Muscle of arm (tissue), 12 donors: ENCODE measurements around the gene EIF5A2. TPM values are rescaled to one million over a fixed set of nuclear protein-coding genes. Genes with fewer than 3 reads are reported as not detected.
"Not testable (repeated sequence)": the region's sequence is repeated elsewhere in the genome, so short reads cannot be mapped to it uniquely, and the experiment has no call there.

ENCODE experiments used
- DNase-seq: peaks from one replicate; pipeline ENCODE4 v3.0.0-alpha.2; 2013
- polyA plus RNA-seq, 12 donors: library from polyadenylated mRNA; unstranded; fragments of 120-200 nt; gene quantifications; one replicate each; pipeline ENCODE4 v1.2.1, GENCODE V29; 2013; ENCODE audit not compliant: insufficient read length in 12 of 12

Gene EIF5A2
- polyA plus RNA-seq, 12 donors, result 3.0 to 7.3 (median 4.9) TPM; not detected in 1

DNA sequence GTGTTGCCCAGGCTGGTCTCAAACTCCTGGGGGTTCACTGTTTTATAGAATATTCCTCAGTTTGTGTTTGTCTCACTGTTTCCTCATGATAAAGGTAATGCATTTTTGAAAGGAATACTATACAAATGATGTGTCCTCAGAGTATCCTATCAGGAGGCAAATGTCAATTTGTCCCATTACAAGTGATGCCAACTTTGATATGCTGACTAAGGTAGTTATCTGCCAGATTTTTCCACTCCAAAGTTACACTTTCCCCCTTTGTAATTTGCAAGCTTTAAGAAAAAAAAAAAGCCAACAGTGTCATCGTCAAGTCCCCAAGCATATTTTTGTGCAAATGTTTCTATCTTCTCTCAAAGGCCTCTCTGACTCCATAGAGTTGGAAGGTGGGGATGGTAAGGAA lies 9.0 kb downstream of the EIF5A2 start:
- no peak for DNase-seq

DNA sequence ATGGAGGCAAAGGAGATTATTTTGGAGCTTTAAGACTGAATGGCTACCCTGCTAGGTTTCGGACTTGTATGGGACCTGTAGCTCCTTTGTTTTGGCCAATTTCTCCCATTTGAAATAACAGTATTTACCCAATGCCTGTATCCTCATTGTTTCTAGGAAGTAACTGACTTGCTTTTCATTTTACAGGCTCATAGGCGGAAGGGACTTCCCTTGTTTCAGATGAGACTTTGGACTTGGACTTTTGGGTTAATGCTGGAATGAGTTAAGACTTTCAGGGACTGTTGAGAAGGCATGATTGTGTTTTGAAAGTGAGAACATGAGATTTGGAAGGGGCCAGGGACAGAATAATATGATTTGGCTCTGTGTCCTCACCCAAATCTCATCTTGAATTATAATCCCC lies 10.5 kb downstream of the EIF5A2 start:
- no peak for DNase-seq

DNA sequence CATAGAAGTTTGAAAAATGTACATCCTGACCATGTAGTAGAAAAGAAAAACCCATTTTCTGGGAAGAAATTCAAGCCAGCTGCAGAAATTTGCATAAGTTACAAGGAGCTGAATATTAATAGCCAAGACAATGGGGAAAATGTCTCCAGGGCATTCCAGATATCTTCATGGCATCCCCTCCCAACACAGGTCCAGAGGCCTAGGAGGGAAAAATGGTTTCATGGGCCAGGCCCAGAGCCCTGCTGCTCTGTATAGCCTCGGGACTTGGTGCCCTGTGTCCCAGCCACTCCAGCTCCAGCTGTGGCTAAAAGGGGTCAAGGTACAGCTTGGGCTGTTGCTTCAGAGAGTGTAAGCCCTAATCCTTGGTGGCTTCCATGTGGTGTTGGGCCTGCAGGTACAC lies 11.2 kb downstream of the EIF5A2 start:
- DNase-seq, result not testable (repeated sequence)

DNA sequence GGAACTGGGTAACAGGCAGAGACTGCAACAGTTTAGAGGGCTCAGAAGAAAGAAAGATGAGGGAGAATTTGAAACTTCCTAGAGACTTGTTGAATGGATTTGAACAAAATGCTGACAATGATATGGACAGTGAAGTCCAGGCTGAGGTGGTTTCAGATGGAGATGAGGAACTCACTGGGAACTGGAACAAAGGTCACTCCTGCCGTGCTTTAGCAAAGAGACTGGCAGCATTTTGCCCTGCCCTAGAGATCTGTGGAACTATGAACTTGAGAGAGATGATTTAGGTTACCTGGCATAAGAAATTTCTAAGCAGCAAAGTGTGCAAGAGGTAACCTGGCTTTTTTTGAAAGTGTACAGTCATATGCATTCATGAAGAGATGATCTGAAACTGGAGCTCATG lies 11.7 kb downstream of the EIF5A2 start:
- no peak for DNase-seq

DNA sequence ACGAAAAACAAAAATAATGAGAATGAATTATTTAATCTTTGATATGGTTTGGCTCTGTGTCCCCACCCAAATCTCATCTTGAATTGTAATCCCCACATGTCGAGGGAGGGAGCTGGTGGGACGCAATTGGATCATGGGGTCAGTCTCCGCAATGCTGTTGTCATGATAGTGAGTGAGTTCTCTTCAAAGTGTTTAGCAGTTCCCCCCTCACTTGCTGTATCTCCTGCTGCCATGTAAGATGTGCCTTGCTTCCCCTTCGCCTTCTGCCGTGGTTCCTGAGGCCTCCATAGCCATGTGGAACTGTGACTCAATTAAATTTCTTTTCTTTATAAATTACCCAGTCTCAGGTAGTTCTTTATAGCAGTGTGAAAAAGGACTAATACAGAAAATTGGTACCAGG lies 12.1 kb downstream of the EIF5A2 start:
- DNase-seq, result not testable (repeated sequence)

DNA sequence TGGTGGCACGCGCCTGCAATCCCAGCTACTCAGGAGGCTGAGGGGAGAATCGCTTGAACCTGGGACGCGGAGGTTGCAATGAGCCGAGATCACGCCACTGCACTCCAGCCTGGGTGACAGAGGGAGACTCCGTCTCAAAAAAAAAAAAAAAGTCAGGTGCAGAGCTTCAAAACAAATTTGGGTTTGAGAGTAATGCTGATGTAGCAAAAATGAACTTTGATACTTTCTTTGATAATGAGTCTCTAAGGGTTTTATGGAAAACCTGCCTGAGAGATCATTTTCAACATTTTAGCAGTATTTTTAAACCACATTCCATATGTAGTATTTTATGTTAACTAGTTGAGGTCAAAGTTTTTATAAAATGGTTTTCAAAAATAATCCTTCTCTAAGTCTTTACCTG lies 14.5 kb downstream of the EIF5A2 start:
- DNase-seq, result no peak

DNA sequence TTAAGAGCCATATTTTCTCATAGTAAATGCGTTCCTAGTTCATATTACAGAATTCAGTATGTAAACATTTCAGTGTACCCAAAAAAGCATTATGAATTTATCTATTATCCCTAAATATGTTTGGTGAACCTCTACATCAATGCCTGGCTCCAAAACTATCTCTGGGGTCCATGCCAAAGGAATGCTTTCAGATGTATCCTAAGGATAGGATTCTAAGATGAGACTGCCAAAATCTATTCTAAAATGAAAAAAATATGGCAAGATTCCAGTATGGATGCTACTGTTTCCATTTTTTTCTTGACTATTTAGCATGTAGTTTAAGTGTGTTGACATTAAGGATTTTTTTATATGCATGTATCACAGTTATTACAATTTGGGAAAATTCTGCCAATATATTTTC lies 18.8 kb downstream of the EIF5A2 start:
- peak; percentile 36 for DNase-seq

DNA sequence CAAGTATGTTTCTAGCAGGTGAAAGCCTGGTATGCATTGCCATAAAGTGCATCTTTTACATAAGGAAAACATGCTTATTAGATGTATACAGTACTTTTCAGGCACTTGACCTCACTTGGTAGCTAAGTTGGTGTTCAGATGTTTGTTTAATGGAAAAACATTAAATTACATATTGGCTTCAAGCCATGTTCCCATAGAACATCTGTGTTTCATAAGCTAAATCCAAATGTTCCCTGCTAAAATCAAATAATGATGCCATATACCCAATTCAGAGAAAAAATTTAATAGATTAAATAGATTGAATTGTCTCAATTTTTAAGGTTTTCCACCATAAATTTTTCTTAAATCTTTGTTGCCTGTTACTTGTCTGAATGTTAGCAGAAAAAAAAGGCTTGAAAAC lies 19.3 kb downstream of the EIF5A2 start:
- peak; percentile 12 for DNase-seq

DNA sequence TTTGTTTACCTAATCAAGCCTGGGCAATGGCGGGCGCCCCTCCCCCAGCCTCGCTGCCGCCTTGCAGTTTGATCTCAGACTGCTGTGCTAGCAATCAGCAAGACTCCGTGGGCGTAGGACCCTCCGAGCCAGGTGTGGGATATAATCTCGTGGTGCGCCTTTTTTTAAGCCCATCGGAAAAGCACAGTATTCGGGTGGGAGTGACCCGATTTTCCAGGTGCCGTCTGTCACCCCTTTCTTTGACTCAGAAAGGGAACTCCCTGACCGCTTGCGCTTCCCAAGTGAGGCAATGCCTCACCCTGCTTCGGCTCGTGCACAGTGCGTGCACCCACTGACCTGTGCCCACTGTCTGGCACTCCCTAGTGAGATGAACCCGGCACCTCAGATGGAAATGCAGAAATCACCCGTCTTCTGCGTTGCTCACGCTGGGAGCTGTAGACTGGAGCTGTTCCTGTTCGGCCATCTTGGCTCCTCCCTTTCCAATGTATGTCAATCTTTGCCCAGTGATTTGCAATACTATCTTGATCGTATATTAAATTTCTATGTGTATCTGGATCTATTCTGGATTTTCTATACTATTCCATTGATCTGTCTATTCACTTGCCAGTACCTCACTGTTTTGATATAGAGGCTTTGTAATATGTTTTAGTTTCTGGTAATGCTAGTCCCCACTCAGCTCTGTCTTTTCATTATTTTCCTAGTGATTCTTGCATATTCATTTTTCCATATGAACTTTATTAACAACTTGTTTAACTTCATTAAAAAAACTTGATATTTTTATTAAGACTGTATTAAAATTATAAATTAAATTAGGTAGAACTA lies 24.1 kb downstream of the EIF5A2 start:
- not testable (repeated sequence) for DNase-seq

DNA sequence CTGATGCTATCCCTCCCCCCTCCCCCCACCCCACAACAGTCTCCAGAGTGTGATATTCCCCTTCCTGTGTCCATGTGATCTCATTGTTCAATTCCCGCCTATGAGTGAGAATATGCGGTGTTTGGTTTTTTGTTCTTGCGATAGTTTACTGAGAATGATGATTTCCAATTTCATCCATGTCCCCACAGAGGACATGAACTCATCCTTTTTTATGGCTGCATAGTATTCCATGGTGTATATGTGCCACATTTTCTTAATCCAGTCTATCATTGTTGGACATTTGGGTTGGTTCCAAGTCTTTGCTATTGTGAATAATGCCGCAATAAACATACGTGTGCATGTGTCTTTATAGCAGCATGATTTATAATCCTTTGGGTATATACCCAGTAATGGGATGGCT lies 29.7 kb downstream of the EIF5A2 start:
- not testable (repeated sequence) for DNase-seq

DNA sequence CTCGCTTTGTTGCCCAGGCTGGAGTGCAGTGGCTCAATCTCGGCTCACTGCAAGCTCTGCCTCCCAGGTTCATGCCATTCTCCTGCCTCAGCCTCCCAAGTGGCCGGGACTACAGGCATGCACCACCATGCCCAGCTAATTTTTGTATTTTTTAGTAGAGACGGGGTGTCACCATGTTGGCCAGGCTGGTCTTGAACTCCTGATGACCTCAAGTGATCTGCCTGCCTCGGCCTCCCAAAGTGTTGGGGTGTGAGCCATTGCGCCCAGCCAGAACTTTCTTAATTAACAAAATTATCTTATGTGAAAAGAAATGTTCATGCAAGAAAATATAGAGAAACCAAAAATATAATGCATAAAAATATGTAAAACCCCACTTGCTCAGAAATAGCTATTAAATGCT lies 31.1 kb downstream of the EIF5A2 start:
- DNase-seq, result not testable (repeated sequence)

DNA sequence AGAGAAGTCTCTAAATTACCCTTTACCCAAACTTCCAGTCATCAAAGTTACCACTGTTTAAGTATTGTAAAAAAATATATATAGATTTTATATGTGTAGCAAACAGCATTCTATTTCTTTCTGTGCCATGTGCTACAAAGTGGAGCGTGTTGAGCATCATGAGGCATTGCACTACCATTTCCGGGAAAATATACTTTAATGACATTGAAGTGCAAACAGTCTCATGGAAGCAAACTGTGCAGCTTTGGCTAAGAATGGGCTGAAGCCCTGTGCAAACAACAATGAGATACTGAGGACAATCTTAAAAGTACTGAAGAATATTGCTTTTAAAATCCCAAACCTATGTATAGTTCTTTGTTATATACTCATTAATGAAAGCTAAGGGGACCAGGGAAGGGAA lies 31.9 kb downstream of the EIF5A2 start:
- DNase-seq, result no peak

DNA sequence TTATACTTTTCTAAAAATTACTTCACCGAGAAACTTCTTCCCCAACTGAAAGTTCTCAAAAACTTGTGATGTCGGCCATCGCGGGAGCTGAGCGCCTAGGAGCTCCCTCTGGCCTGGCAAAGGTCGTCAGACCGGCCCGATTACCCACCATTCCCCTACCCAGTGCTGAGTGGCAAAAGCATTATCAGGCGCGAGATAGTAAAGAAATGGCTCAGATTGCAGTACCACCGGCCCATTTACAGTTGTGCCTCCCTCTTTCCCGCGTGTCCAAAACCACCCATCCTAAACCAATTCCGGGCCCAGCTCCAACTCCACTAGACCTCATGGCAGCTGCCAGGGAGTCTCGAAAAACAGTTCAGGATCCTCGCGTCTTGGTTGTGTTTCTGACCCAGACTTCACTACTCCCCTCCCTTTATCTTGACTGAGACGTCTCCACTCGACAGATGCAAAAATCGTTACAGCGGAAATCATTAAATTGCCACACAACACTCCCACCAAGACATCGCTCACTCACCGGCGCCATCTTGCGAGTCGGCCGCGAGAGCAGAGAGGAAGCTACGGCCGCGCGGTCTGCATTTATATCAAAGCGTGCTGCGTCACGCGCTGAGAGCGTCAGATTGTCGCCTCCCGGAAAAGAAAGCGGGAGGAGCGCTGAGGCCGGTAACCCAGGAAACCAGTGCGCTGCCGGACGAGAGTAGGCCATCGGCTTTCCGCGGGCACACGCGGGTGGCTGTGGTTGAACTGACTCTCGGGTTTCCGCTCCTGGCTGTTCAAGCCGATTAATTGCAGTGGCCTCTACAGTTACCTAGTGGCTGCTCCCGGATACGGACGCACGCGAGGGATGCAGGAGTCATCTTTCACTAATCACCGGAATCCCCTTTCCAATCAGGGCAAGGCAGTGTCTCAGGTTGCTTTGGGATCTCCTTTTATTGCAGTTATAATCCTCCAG lies 38.5 kb downstream of the EIF5A2 start, which contains the start of gene RPL22L1:
TSS of gene RPL22L1 (minus strand) at position 551 of the 949 bp plus-strand sequence. CDS start at position 523, 28 bp downstream.
- peak; percentile 98 for DNase-seq

DNA sequence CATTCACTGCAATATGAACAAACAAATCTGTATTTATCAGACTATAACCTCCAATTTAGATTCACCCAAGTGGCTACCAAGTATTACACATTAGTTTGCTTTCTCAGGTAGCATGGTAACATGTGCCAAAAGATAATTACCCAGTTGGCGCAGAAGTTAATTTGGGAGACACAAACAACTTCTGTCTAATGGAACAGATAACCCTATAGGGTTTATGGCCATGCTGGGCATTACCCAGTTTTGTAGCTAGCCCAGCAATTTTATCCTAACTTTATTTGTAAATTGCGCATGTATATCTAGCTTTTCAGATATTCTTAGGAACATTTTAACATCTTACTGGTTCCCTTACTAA lies 39.2 kb downstream of the EIF5A2 start:
- no peak for DNase-seq

DNA sequence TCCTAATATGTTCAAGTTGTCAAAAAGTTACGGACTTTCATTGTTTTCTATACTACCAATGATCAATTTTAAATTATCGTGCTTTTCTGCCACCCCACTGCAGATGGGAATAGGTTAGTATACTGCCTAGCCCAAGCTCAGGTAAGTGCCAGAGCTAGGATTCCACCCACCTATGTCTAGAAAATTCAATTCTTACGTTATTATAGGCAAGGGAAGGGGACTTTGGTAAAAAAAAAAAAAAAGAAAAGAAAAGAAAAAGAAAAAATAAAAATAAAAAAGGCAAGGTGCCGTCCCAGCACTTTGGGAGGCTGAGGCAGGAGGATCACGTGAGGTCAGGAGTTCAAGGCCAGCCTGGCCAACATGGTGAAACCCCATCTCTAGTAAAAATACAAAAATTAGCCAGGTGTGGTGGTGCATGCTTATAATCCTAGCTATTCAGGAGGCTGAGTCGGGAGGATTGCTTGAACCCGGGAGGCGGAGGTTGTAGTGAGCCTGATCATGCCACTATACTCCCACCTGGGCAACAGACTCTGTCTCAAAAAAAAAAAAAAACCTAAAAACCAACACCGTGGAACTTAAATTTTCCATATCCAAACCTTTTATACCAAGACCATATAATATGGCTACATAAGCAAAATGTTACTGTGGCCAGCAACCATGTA lies 39.7 kb downstream of the EIF5A2 start:
- no peak for DNase-seq

DNA sequence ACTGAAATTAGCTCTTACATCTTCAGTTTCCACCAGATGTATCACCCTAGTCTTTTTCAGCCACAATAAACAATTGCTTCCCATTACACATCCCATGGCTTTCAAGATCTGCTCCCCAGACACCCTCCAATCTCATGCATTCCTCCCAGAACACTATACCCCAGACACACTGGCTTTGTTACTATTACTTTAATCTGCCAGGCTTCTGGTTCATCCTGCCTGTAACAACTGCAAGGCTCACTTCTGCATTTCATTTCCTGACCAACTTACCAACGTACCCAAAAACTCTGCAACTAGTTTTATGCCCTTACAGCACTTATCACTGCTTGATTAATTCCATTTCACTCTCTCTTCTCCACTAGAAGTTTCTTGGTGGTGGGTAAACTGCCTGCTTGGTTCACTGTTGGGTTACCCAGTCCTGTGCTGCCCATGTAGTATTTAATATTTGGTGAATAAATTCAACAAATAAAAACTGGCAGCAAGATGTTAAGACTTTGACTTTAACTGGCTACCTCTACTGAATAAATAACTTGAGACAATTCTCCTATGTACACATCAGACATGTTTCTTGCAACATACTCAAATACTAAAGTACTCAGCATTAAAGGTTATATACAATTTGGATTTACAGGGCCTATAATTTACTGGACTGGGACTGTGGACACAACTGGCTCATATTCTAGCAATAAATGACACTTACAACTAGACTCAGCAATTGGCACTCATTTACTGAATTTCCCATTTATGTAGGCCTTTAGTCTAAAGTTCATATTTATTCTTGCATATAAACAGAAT lies 41.1 kb downstream of the EIF5A2 start:
- DNase-seq, result no peak

DNA sequence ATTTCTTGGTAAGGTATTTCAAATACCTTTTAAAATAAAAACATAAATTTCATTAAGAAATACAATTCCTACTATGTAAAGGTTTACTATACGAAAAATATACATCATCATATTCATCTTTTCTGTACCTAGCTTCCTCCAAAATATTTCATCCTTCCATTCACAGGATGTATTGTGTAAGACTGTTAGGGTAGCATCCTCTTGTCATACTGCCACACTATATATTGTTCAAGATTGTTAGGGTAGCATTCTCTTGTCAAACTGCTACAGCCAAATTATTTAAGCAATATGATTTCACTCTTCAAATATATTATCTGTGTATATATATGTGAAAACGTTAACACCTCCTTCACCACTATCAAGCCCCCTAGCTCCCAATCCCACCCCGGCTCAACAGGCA lies 41.9 kb downstream of the EIF5A2 start:
- DNase-seq, result no peak

DNA sequence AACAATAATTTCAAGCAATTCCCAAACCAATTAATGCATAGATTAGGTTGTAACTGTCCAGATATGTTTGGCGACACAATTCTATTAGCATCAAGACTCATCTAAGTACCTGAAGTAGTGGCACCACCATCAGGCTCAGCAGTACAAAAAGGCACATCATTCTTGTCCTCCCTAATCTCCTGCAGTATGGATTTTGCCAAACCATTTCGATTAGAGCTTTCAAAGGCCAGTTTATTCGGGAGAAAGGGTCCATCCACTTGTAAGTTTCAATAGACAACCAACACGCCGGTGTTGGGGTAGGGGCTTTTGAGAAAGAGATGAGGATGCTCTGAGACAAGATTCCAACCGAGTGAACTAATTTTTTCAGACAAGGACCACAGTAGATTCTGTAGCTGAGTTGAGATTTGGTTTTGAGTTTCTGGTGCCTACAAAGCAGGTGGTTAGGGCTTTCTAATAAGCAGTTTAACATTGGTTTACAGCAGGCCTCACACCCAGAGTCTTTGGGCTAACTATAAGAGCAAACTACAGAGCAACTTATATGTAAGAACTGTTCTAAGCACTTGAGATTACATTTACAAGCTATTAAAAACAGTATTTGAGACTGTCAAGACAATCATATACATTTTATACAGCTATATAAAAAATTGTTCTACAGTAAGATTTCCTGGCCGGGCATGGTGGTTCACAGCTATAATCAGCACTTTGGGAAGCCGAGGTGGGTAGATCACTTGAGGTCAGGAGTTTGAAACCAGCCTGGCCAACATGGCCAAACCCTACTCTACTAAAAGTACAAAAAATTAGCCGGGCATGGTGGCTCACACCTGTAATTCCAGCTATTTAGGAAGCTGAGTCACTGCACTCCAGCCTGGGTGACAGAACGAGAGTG lies 43.0 kb downstream of the EIF5A2 start:
- no peak for DNase-seq

DNA sequence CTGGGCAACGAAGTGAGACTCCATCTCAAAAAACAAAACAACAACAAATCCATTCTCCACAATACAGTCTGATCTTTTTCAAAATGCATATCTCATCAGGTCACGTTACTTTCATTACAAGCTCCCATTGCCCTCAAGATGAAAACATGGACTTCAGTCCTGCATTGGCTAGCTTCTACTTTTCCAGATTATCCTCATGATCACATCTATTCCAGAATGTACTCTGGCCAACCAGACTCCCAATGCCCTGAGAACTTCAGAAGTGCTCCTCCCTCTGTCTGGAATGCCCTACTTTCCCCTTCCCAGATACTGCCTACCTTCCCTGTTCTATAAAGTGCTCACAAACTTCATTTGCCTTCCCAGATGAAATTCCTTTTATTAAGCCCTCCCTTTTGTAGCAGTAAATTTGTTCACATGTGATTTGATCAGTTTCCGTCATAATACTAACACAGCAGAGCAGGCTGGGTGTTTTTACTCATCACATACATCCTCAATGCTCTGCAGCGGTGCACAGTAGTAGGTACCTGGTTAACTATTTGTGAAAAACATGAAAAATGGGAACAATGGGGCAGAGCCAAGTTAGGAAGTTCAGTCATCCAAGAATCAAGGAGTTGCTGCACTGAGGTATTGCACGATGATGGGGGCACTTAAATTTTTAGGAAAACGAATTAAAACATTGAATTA lies 43.8 kb downstream of the EIF5A2 start:
- DNase-seq, result no peak

DNA sequence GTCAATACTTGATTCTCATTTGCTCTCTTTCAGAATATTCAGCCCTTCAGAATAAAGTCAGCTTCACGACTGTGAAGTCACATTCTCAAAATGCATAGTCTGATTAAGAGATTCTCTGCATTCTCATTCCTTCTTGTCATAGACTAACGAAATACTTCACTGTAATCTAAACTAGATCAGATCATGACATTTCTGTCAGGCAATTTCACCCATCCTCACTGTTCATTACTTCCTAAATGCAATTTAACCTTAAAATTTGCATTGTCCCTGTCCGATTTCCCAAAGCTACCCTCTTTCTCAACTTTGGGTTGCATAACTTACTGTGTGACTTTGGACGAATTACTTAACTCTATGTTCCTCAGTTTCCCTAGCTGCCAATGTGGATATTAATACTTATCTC lies 44.6 kb downstream of the EIF5A2 start:
- DNase-seq, result no peak
